NCI-H1436 (cell line): ENCODE results near the gene SKA1.
"Not testable (repeated sequence)": the region's sequence is repeated elsewhere in the genome, so short reads cannot be mapped to it uniquely, and the experiment has no call there.

Experiments used
- DNase-seq: peaks from one replicate; lab custom pipeline; 2025; lab: John Stamatoyannopoulos, UW

SKA1 gene

GRCh38 chr18:50429207-50429948, 54.5 kb downstream of the SKA1 start:
- DNase-seq, result peak; percentile 39

- DNase-seq, result no peak
These were observed 58.1 kb downstream of the SKA1 start for GRCh38 chr18:50432915-50433314.

- not testable (repeated sequence) for DNase-seq
These were observed 61.9 kb downstream of the SKA1 start for GRCh38 chr18:50436742-50437141.

GRCh38 chr18:50439460-50440015, 64.7 kb downstream of the SKA1 start:
- no peak for DNase-seq

GRCh38 chr18:50441016-50441415, 66.2 kb downstream of the SKA1 start:
- no peak for DNase-seq

- no peak for DNase-seq
These were observed 66.7 kb downstream of the SKA1 start for GRCh38 chr18:50441501-50441900.
